Stimulated activated CD8-positive, alpha-beta memory T cell treated with anti-CD3 and anti-CD28 coated beads, Interleukin-12 subunit alpha, Interleukin-12 subunit beta, amount 100 ng/mL, for 24 hours (primary cell): Measurements from ENCODE around the gene ITLN2.
"Not testable (repeated sequence)": the region's sequence is repeated elsewhere in the genome, so short reads cannot be mapped to it uniquely, and the experiment has no call there.

Experiments used
- DNase-seq: peaks from one replicate; pipeline ENCODE4 v3.0.0-alpha.2; 2020; ENCODE audit errors: extremely low read depth

ITLN2 gene

GRCh38 chr1:160954158-160955104 is at the start of gene ITLN2:
Gene ITLN2 (minus strand): TSS chr1:160954809. CDS start chr1:160954741, 68 bp downstream.
- peak; percentile 5 for DNase-seq

GRCh38 chr1:161001525-161001924 is 46.9 kb upstream of the ITLN2 start:
- DNase-seq: no peak

GRCh38 chr1:161000736-161001480 is 46.3 kb upstream of the ITLN2 start:
- DNase-seq: no peak

- DNase-seq: no peak
These were observed 44.8 kb upstream of the ITLN2 start for GRCh38 chr1:160999376-160999775.

- no peak for DNase-seq
These were observed 42.9 kb upstream of the ITLN2 start for GRCh38 chr1:160997323-160998038.

GRCh38 chr1:160996178-160996577 is 41.6 kb upstream of the ITLN2 start:
- DNase-seq: no peak

GRCh38 chr1:160993544-160994193 is 39.1 kb upstream of the ITLN2 start:
- DNase-seq: no peak

- not testable (repeated sequence) for DNase-seq
These were observed 37.4 kb upstream of the ITLN2 start for GRCh38 chr1:160992036-160992435.

GRCh38 chr1:160987359-160988050 is 32.9 kb upstream of the ITLN2 start:
- DNase-seq: no peak

GRCh38 chr1:160985723-160986122 is 31.1 kb upstream of the ITLN2 start:
- DNase-seq: no peak

GRCh38 chr1:160981584-160982411 is 27.2 kb upstream of the ITLN2 start:
- no peak for DNase-seq

GRCh38 chr1:160979286-160979685 is 24.7 kb upstream of the ITLN2 start:
- DNase-seq: no peak

- no peak for DNase-seq
These were observed 23.9 kb upstream of the ITLN2 start for GRCh38 chr1:160978510-160978927.

- DNase-seq: no peak
These were observed 20.4 kb upstream of the ITLN2 start for GRCh38 chr1:160975026-160975425.

GRCh38 chr1:160973491-160973890 is 18.9 kb upstream of the ITLN2 start:
- no peak for DNase-seq

GRCh38 chr1:160972939-160973338 is 18.3 kb upstream of the ITLN2 start:
- no peak for DNase-seq

GRCh38 chr1:160971618-160972056 is 17.0 kb upstream of the ITLN2 start:
- no peak for DNase-seq

GRCh38 chr1:160963521-160963920 is 8.9 kb upstream of the ITLN2 start:
- DNase-seq: no peak

GRCh38 chr1:160961419-160961818 is 6.8 kb upstream of the ITLN2 start:
- no peak for DNase-seq

GRCh38 chr1:160956966-160957365 is 2.4 kb upstream of the ITLN2 start:
- no peak for DNase-seq
